OCI-LY7 (cell line): Measurements from ENCODE around the gene TLE3. TPM values are rescaled to one million over a fixed set of nuclear protein-coding genes. Genes with fewer than 3 reads are reported as not detected.

Source experiments
- BruUV-seq: library from RNA; stranded (reverse); fragments of 400-500 nt; replicated peaks from 2 replicates; lab custom pipeline; 2021; lab: Mats Ljungman, UMichigan
- CTCF ChIA-PET: fragments of 300-600 bp; sonication (Branson Sonifier 250); formaldehyde crosslinking; loops from one replicate; lab custom pipeline; 2022; ENCODE audit warnings: antibody characterized with exemption; ENCODE audit not compliant: unreplicated experiment; lab: Charles Lee
- POLR2A ChIA-PET: fragments of 300-600 bp; sonication (Branson Sonifier 250); formaldehyde crosslinking; loops from one replicate; lab custom pipeline; 2022; ENCODE audit warnings: antibody characterized with exemption; lab: Charles Lee
- DNase-seq: peaks from one replicate; pipeline ENCODE4 v3.0.0-alpha.2; 2015; ENCODE audit warnings: low spot score
- H2AFZ ChIP-seq: fragments of 200-600 bp; sonication (generic), shearing (Covaris generic); 2 replicates; pipeline ENCODE4 v1.6.1; 2014; ENCODE audit warnings: mild to moderate bottlenecking, antibody characterized with exemption, low read length, moderate library complexity
- H3K27ac ChIP-seq: fragments of 200-600 bp; sonication (generic); 2 replicates; pipeline ENCODE4 v1.5.1; 2014; ENCODE audit warnings: mixed run types, low read depth, mild to moderate bottlenecking, moderate library complexity, low read length, inconsistent platforms; ENCODE audit not compliant: poor library complexity, severe bottlenecking
- H3K36me3 ChIP-seq: fragments of 200-600 bp; sonication (generic); 2 replicates; pipeline ENCODE4 v1.6.1; 2014; ENCODE audit warnings: mild to moderate bottlenecking, antibody characterized with exemption, low read length, moderate library complexity, mixed read lengths; ENCODE audit not compliant: insufficient read depth
- H3K4me1 ChIP-seq: fragments of 200-600 bp; sonication (generic); 2 replicates; pipeline ENCODE4 v1.5.1; 2014; ENCODE audit warnings: mild to moderate bottlenecking, low read length; ENCODE audit not compliant: insufficient read depth, poor library complexity, severe bottlenecking
- H3K4me2 ChIP-seq: fragments of 200-600 bp; sonication (generic); 2 replicates; pipeline ENCODE4 v1.6.1; 2014; ENCODE audit warnings: mild to moderate bottlenecking, low read length
- H3K4me3 ChIP-seq: fragments of 200-600 bp; sonication (generic); 2 replicates; pipeline ENCODE4 v1.5.1; 2014; ENCODE audit warnings: mild to moderate bottlenecking, low read depth, low read length; ENCODE audit not compliant: poor library complexity, severe bottlenecking
- H3K79me2 ChIP-seq: fragments of 200-600 bp; sonication (generic); 2 replicates; pipeline ENCODE4 v1.6.1; 2016; ENCODE audit warnings: low read depth, mild to moderate bottlenecking, low read length, moderate library complexity, mixed read lengths; ENCODE audit not compliant: insufficient read depth
- H3K9me2 ChIP-seq: fragments of 200-600 bp; sonication (generic); 2 replicates; pipeline ENCODE4 v1.6.1; 2016; ENCODE audit warnings: mild to moderate bottlenecking, low read length, mixed read lengths; ENCODE audit not compliant: insufficient read depth
- H3K9me3 ChIP-seq: fragments of 200-600 bp; sonication (generic); 2 replicates; pipeline ENCODE4 v1.6.1; 2014; ENCODE audit warnings: mild to moderate bottlenecking, mixed run types, low read length, mixed read lengths
- H4K20me1 ChIP-seq: fragments of 200-600 bp; sonication (generic); 2 replicates; pipeline ENCODE4 v1.6.1; 2014; ENCODE audit warnings: mild to moderate bottlenecking, antibody characterized with exemption, low read length, moderate library complexity, mixed read lengths; ENCODE audit not compliant: insufficient read depth
- EZH2phosphoT487 ChIP-seq: fragments of 200-600 bp; sonication (generic); IDR thresholded peaks from 2 replicates; pipeline ENCODE4 v1.6.1; 2018; ENCODE audit warnings: low read depth, borderline replicate concordance, mild to moderate bottlenecking, mixed run types, antibody characterized with exemption, low read length, moderate library complexity, mixed read lengths
- intact Hi-C: fragments of 100-400 bp; cut with micrococcal nuclease; formaldehyde crosslinking; loops from one replicate; pipeline ENCODE4 v1.10.0; 2022; ENCODE audit not compliant: unreplicated experiment
- total RNA-seq, 2 experiments: library from RNA; depleted of rRNA in 1 of 2; stranded (reverse); fragments of >200 nt in 1 of 2; shearing (Covaris generic) in 1 of 2; gene quantifications; 2 replicates each; pipeline ENCODE4 v1.2.3, GENCODE V29; 2014 to 2022
- TF ChIP-seq, protein P1 (sequence below): fragments of 200-600 bp; sonication (generic); conservative IDR thresholded peaks from 2 replicates; pipeline ENCODE4 v1.5.1; 2014; ENCODE audit warnings: mild to moderate bottlenecking, antibody characterized with exemption, low read length, moderate library complexity, mixed read lengths

Gene TLE3
- total RNA-seq, 2 experiments from 2014 or later, result 31.9 to 37.9 TPM

DNA sequence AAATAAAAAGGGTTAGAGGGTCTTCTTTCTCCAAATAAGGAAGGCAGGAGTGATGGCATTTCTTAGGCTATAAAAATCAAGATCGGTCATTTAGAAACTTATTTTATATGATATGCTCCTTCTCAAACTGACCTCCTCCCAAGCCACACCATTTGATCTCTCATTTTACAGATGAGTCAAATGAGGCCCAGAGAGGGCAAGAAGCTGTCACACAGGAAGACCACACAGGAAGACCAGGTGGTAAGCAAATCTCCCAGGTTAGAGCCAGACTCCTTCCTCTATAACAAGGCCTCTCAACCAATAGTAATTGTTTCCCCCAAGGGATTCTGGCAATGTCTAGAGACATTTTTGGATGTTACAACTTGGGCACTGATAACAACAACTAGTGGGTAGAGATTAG lies 13.8 kb downstream of the TLE3 start:
- BruUV-seq, result no TSS peak
- H3K27ac ChIP-seq, result peak overlapping the region; percentile 48

DNA sequence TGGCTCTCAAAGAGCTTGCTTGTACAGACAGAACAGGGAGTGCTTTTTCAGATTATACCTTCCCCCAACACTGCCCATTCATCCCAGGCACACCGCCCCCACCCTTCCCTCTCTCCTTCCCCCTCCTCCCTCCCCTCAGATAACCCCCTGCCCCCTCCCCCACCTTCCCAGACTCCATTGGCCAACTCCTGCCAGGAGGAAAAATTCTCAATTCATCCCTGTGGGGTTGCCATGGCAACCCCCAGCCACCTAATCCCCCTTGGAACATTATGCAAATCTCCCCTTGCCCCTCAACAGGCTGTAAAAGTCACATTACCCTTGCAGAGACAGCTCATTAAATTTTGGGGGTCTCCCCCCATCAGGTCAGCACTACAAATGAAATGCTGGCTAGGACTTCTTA lies 14.3 kb downstream of the TLE3 start:
- POLR2A ChIA-PET, result interaction anchor here (0.7 to 1.2 kb wide), 2 partner anchors 8 to 266 kb away, joined by 3 read pairs; no protein-coding TSS in a partner anchor
- Histone ChIP-seq H2AFZ (no peak overlapping the region), H3K9me2 (no peaks in the 10 kb centered on the region), H3K9me3 (no peaks in the 10 kb centered on the region), H3K27ac (peak overlapping the region; percentile 48), H3K4me3 (peak overlapping the region; percentile 45), H3K4me1 (peaks cover 50% of the 10 kb centered on the region), H3K79me2 (peaks cover 9% of the 10 kb centered on the region; the same call in 1 of the 2 replicates), H3K36me3 (peaks cover 94% of the 10 kb centered on the region), H3K4me2 (peak overlapping the region; percentile 70), H4K20me1 (peaks cover 5% of the 10 kb centered on the region; the same call in 1 of the 2 replicates)
- no TSS peak for BruUV-seq
- DNase-seq, result no peak
- intact Hi-C loops, result loop anchor here (5.0 kb wide), 1 partner anchor 46 kb away; no protein-coding TSS in a partner anchor
- CTCF ChIA-PET, result no interaction called here
- TF ChIP-seq, protein P1, sequence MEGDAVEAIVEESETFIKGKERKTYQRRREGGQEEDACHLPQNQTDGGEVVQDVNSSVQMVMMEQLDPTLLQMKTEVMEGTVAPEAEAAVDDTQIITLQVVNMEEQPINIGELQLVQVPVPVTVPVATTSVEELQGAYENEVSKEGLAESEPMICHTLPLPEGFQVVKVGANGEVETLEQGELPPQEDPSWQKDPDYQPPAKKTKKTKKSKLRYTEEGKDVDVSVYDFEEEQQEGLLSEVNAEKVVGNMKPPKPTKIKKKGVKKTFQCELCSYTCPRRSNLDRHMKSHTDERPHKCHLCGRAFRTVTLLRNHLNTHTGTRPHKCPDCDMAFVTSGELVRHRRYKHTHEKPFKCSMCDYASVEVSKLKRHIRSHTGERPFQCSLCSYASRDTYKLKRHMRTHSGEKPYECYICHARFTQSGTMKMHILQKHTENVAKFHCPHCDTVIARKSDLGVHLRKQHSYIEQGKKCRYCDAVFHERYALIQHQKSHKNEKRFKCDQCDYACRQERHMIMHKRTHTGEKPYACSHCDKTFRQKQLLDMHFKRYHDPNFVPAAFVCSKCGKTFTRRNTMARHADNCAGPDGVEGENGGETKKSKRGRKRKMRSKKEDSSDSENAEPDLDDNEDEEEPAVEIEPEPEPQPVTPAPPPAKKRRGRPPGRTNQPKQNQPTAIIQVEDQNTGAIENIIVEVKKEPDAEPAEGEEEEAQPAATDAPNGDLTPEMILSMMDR, result no peak
- TF ChIP-seq EZH2phosphoT487, result no peak

More for the DNA sequence above, 13.8 kb downstream of the TLE3 start:
- intact Hi-C loops, result loop anchor here (5.0 kb wide), 1 partner anchor 47 kb away; no protein-coding TSS in a partner anchor
- Histone ChIP-seq H3K4me3 (peak overlapping the region; percentile 45), H3K4me1 (peaks cover 50% of the 10 kb centered on the region), H3K9me2 (no peaks in the 10 kb centered on the region), H2AFZ (no peak overlapping the region), H3K4me2 (peak overlapping the region; percentile 70), H3K36me3 (peaks cover 90% of the 10 kb centered on the region), H4K20me1 (peaks cover 5% of the 10 kb centered on the region; the same call in 1 of the 2 replicates), H3K79me2 (peaks cover 9% of the 10 kb centered on the region; the same call in 1 of the 2 replicates), H3K9me3 (no peaks in the 10 kb centered on the region)
- DNase-seq, result peak; percentile 67
- TF ChIP-seq EZH2phosphoT487, result no peak
- TF ChIP-seq, protein P1, result no peak
- ChIA-PET POLR2A (interaction anchor here (0.7 kb wide), 1 partner anchor 266 kb away, joined by 3 read pairs; no protein-coding TSS in a partner anchor), CTCF (no interaction called here)

DNA sequence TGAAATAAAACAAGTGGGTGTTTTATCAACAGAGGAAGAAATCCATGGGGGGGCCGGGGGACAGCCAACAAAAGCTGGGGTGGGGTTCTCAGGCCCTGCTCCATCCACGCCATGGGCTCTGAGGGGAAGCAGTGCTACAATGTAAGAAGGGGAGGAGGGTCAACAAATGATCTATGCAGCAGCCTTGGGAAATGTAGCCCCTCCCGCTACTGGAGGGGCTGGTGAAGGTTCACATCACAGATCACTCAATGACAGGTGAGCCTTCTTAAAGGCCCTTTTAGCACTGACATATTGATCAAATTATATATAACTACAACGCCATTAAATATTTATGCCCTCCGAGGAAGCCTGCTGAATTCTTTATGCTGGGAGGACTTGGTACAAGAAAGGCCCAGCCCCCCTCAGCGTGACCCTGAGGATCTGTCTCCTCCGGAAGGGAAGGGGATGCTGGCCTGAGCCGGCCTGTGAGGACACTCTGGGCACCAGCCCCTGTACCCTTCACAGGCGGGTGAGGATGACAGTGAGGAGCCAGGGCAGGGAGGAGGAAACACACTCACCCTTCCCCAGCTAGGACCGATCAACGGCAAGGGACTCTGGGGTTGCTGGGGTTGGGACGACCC lies 15.3 kb downstream of the TLE3 start:
- ChIA-PET POLR2A (interaction anchor here (1.2 kb wide), 1 partner anchor 9 kb away, joined by 3 read pairs; no protein-coding TSS in a partner anchor), CTCF (interaction anchor here (0.6 kb wide), 1 partner anchor 105 kb away, joined by 3 read pairs; no protein-coding TSS in a partner anchor)
- no peak for DNase-seq
- Histone ChIP-seq H2AFZ (no peak overlapping the region), H3K4me3 (no peak overlapping the region), H3K36me3 (peaks cover 91% of the 10 kb centered on the region), H3K79me2 (peaks cover 9% of the 10 kb centered on the region; the same call in 1 of the 2 replicates), H3K27ac (no peak overlapping the region), H3K4me2 (no peak overlapping the region), H3K9me3 (no peaks in the 10 kb centered on the region), H3K9me2 (no peaks in the 10 kb centered on the region), H3K4me1 (peaks cover 48% of the 10 kb centered on the region), H4K20me1 (peaks cover 5% of the 10 kb centered on the region; the same call in 1 of the 2 replicates)
- intact Hi-C loops, result loop anchor here (5.0 kb wide), 1 partner anchor 45 kb away; no protein-coding TSS in a partner anchor
- TF ChIP-seq, protein P1, result no peak
- TF ChIP-seq EZH2phosphoT487, result no peak
- no TSS peak for BruUV-seq
